GM18498 (cell line): Measurements from ENCODE around the gene SDF2L1.
"Not testable (repeated sequence)": the region's sequence is repeated elsewhere in the genome, so short reads cannot be mapped to it uniquely, and the experiment has no call there.

ENCODE experiments used
- ATAC-seq: cut with Tn5 transposase; IDR thresholded peaks from one replicate; pipeline ENCODE4 v1.9.1; 2021; ENCODE audit warnings: mild to moderate bottlenecking, moderate library complexity; ENCODE audit not compliant: unreplicated experiment

SDF2L1 gene

DNA sequence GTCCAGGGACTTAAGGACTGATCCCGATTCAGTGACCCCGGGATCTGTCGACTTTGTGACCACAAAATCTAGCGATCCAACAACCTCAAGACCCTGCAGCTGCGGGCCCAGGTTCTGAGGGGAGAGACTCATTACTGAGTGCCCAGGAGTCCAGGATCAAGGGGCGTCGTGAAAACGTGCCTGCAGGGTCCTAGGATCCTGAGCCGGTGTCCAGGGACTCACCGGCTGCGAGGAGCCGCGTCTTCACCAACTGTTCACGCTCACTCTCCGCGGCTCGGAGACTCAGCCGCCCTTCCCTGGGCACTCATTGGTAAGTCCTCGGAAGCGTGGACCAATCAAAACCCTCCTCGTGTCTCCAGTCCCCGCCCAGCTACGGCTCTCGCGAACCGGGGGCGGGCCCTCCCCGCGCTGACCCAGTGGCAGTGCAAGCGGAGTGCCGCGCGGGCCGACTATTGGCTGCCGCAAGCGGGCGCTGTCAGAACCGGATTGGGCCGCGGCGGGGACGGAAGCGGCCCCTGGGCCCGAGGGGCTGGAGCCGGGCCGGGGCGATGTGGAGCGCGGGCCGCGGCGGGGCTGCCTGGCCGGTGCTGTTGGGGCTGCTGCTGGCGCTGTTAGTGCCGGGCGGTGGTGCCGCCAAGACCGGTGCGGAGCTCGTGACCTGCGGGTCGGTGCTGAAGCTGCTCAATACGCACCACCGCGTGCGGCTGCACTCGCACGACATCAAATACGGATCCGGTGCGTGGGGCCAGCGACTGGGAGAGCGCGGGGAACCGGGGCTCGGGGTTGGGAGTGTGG, at the start of gene SDF2L1:
TSS of gene SDF2L1 (plus strand) at position 514 of the 795 bp plus-strand sequence. CDS start at position 549, 35 bp downstream.
- peak; percentile 96 for ATAC-seq

DNA sequence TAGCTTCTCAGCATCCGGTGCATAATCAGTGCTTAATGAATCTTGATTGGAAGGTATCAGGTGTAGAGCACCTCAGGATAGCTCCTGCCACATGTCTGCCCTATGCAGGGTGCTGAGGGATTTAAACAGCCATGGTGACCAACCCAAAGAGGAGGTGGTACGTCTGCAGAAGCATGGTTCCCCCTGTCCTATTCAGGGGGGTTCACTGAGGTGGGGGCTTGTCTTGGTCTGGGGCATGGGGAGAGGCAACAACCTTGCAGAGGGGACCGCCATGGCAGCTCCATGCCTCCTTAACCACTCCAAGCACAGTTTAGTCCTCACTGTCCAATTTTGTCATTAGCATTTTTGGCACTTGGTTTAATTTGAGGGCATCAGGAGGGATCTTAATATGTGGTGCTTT, 49.7 kb upstream of the SDF2L1 start:
- no peak for ATAC-seq

DNA sequence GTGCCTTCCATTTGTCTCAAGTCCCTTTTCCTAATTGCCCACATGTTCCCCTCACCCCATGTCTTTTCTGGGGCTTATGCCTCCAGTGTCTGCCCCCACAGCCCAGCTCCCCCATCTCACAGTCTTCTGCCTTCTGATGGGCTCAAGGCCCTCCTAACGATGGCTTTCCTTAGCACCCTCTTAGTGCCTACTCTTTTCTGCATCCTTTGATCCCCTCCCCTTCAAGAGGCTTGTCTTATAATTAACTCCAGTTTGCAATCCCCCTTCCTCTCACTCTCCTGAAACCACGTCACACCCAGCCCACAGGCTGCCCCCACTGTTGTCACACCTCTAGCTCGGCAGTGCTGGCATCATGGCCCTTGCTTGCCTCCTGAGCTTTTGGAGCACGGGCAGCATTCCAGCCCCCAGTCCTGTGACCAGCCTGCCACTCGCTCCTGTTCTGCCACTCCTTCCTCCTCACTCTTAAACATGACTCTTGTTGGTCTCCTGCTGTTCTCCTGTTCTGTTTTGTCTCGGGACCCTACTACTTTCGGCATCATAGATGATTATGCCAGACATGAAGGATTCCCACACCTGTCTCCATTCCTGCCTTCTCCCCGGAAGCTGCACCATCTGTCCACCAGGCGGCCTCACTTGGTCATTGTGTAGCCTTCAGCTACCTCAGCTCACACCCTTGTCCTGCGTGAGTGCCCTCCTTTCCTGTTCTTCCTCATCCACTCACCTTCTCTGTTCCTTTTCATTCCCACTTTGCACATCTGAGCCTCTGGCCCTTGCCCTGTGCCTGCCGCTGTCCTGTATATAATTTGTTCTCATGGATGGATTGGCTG, 48.5 kb upstream of the SDF2L1 start:
- no peak for ATAC-seq

GRCh38 chr22:21594865-21595452, 47.1 kb upstream of the SDF2L1 start:
- no peak for ATAC-seq

DNA sequence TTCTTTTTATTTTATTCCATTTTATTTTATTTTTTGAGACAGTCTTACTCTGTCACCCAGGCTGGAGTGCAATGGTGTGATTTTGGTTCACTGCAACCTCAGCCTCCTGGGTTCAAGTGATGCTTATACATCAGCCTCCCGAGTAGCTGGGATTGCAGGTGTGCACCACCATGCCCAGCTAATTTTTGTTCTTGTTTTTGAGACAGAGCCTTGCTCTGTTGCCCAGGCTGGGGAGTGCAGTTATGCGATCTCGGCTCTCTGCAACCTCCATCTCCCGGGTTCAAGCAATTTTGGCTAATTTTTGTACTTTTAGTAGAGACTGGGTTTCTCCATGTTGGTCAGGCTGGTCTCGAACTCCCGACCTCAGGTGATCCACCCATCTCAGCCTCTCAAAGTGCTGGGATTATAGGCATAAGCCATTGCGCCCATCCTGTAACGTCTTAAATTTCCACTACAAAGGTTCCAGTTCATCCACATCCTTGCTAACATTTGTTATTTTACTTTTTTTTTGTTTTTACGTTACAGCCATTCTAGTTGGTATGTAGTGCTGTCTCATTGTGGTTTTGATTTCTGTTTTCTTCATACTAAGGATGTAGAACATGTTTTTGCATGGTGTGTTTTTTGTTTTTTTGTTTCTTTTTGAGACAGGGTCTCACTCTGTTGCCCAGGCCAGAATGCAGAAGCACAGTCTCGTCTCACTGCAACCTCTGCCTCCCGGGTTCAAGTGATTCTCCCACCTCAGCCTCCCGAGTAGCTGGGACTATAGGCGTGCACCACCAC, 45.6 kb upstream of the SDF2L1 start:
- ATAC-seq = not testable (repeated sequence)

GRCh38 chr22:21598302-21598701, 43.8 kb upstream of the SDF2L1 start:
- no peak for ATAC-seq

DNA sequence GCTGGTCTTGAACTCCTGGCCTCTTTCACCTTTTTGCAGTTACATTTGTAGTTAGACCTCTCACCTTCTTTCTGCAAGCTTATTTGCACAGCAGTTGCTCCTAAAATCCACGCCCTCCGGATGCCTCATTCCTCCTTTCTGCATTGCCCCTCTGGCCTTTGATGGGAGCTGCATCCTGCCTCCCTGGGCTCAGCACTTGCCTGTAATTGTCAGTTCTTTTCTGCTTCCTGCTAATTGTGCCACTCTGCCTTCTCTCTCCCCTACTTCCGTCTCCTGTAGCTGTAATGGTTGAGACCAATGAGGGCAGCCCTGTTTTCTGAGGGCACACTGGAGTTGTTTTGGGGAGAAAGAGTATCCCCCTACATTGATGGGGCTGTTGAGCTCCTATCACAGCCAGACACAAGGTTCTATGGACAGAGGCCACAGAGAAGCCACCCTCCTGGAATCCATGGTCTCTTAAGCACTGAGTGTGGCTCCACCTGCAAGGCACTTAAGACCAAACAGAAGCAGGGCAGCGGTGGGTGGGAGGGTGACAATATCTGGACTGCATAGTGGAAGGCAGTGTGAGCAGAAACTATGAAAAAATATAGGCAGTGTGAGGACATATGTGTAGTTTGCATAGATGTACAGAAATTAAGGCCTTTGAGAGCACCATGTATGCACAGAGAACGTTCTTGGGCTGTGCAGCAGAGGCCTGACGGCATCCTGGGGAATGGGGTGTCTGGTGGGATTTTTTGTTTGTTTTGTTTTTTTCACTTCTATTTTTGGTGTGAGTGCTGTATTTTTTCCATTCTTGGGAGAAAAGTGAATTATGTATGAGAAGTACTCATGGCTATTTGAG, 42.8 kb upstream of the SDF2L1 start:
- no peak for ATAC-seq

- no peak for ATAC-seq
Observed at GRCh38 chr22:21602579-21602978, 39.5 kb upstream of the SDF2L1 start.

GRCh38 chr22:21603973-21604372, 38.1 kb upstream of the SDF2L1 start:
- no peak for ATAC-seq

- ATAC-seq = no peak
Observed at GRCh38 chr22:21605887-21606564, 36.1 kb upstream of the SDF2L1 start.

DNA sequence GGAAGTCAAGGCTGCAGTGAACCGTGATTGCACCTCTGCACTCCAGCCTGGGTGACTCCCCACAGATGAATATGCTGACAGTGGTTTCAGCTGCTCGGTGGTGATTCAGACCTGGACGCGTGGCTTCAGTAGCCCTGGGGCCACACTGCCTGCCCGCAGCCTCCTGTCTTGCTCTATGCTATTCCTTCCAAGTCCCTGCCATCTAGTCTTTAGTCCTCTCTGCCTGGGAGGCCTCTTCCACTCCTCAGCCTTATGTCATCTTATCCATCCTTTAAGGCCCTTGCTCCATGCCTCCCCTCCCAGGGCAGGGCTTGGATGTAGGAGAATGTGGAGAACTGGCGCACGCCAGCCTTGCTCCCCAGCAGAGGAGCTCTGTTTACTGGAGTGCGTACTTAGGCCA, 35.3 kb upstream of the SDF2L1 start:
- ATAC-seq = no peak

GRCh38 chr22:21609556-21610157, 32.4 kb upstream of the SDF2L1 start:
- not testable (repeated sequence) for ATAC-seq

DNA sequence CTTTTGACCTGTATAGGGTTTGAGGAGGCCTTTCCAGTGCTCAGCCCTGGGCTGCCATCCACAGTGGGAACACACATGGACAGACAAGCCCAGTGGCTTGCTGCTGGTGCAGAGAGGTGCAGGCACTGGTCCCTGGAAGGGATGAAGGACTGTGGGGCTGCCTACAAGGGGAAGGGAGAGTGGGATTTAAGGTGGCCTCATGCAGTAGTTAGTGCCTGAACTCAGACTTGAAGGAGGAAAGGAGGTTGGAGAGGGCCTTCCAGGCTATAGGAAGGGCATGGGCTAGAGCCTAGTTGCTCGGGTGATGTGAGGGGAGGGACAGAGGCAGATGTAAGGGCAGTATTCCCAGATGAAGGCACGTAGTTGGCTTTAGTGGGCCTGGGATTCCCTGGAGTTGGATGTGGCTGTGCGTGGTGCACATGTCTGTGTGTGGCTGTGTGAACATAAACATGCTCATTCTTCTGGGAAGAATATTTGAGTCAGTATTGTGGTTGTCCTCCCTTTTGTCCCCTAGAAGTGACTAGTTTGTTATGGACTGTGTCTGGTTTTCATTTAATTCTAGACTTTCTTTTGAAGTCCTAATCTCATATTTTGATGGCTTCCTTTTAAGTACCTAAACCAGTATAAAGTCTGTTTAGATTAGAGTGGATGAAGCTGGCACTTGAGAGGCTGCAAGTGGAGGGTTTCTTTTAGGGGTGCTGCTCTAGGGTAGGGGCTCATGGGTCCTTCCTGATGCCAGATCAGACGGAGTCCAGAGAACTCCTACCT, 30.7 kb upstream of the SDF2L1 start:
- no peak for ATAC-seq

DNA sequence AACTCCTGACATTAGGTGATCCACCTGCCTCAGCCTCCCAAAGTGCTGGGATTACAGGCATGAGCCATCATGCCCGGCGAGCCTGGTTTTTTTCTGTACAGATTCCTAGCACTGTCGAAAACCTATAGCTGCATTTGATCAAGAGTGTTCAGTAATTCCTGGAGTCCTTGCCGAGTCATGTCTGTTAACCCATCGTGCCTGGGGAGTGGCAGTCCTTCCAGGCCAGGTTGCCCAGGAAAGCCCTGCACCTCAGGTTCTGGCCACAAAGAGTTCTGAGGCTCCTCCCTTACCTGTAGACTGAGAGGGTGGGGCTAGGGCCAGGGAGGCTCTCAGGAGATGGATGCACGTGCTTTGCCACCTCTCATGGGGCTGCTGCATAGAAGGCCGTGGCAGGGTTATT, 29.2 kb upstream of the SDF2L1 start:
- ATAC-seq = no peak

DNA sequence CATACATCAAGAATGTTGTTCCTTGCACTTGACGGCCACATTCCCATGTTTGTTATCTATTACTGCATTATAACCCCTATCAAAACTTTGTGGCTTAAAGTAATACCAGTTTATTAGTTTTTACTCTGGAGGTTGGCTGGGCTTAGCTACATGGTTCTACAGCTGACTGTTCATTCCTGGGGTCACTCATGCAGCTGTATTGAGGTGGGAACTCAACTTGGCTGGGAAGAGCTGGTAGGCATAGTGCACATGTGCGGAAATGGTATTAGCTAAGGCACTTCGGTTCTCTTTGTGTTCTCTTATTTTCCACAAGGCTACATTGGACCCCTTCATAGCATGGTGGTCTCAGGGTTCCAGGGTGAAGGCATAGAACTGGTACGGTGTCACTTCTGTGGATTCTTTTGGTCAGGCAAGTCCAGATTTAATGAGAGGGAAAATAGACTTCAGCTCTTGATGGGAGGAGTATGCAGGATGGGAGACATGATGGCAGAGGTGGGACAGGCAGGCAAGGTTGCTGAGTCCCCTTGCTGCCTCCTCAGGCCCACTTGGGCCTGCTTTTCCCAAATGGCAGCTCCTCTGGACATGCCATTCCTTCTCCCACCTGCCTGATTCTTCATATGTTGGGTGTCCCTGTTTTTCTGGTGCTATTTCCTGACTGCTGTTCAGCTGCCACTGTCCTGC, 28.4 kb upstream of the SDF2L1 start:
- ATAC-seq = no peak

GRCh38 chr22:21615731-21616130, 26.4 kb upstream of the SDF2L1 start:
- ATAC-seq = no peak

GRCh38 chr22:21617337-21617736, 24.8 kb upstream of the SDF2L1 start:
- not testable (repeated sequence) for ATAC-seq

- no peak for ATAC-seq
Observed at GRCh38 chr22:21621025-21621424, 21.1 kb upstream of the SDF2L1 start.
